ENCODE results near the gene MPRIP.
A peak's percentile ranks its signal among the peaks of the same experiment; 100 is the strongest.

The MPRIP gene

GRCh38 chr17:17152385-17152784 is 110.1 kb downstream of the MPRIP start:
- no peak for TF ChIP-seq CTCF (conservative IDR thresholded peaks at IDR 0.05; ENCODE audit: low read depth)
- POLR2A ChIA-PET (ENCODE audit: low non-redundant PET) = no interaction called here
- H3K27ac ChIP-seq = peak overlapping the region; percentile 92
- CTCF ChIA-PET = interaction anchor here (0.6 kb wide), 1 partner anchor 257 kb away, joined by 6 read pairs; no protein-coding TSS in a partner anchor
- no peak for DNase-seq (ENCODE audit: low spot score)

DNA sequence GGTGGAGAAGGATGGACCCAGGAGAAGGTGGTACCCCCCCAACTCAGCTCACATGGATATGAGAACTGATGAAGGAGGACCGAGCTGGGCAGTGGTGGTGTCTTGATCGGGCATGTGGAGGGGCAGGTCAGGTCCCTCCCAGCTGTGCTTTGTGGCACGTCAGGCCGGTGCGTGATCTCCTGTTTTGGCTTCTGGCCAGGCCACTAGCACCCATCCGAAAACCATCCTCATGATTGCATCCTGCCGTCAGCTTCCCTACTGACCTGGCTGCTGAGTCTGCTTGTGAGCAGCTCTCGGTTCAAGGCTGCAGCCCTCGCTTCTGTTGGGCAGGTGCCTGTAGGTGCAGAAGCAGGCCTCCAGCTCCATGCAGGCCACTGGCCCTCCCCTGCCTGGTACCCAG is 110.8 kb downstream of the MPRIP start:
- TF ChIP-seq CTCF (conservative IDR thresholded peaks at IDR 0.05; ENCODE audit: low read depth) = no peak
- ChIA-PET CTCF (interaction anchor here (0.6 kb wide), 1 partner anchor 49 kb away, joined by 6 read pairs; no protein-coding TSS in a partner anchor), POLR2A (ENCODE audit: low non-redundant PET) (no interaction called here)
- H3K27ac ChIP-seq = peak overlapping the region; percentile 92
- no peak for DNase-seq (ENCODE audit: low spot score)

GRCh38 chr17:17153709-17154108 is 111.5 kb downstream of the MPRIP start:
- no peak for TF ChIP-seq CTCF (conservative IDR thresholded peaks at IDR 0.05; ENCODE audit: low read depth)
- peak overlapping the region; percentile 92 for H3K27ac ChIP-seq
- CTCF ChIA-PET = no interaction called here
- POLR2A ChIA-PET (ENCODE audit: low non-redundant PET) = no interaction called here
- DNase-seq (ENCODE audit: low spot score) = no peak

GRCh38 chr17:17154556-17154955 is 112.3 kb downstream of the MPRIP start:
- DNase-seq (ENCODE audit: low spot score) = no peak
- ChIA-PET POLR2A (ENCODE audit: low non-redundant PET) (no interaction called here), CTCF (no interaction called here)
- H3K27ac ChIP-seq = peak overlapping the region; percentile 92
- TF ChIP-seq CTCF (conservative IDR thresholded peaks at IDR 0.05; ENCODE audit: low read depth) = no peak

DNA sequence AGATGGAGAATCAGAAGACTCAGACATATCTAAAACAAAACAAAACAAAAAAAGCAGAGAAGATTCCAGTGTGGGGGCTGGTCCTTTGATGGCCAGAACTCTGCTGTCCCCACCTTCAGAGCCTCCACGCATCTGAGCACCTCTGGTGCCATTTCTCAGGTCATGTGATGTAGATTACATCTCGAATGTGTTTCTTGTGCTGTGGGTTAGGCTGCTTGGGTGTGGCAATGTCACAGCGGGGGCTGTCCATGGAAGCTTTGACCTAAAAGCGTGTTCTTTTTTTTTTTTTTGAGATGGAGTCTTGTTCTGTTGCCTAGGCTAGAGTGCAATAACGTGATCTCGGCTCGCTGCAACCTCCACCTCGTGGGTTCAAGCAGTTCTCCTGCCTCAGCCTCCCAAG is 112.7 kb downstream of the MPRIP start:
- no peak for TF ChIP-seq CTCF (conservative IDR thresholded peaks at IDR 0.05; ENCODE audit: low read depth)
- CTCF ChIA-PET = no interaction called here
- POLR2A ChIA-PET (ENCODE audit: low non-redundant PET) = no interaction called here
- DNase-seq (ENCODE audit: low spot score) = no peak
- H3K27ac ChIP-seq = peak overlapping the region; percentile 92

DNA sequence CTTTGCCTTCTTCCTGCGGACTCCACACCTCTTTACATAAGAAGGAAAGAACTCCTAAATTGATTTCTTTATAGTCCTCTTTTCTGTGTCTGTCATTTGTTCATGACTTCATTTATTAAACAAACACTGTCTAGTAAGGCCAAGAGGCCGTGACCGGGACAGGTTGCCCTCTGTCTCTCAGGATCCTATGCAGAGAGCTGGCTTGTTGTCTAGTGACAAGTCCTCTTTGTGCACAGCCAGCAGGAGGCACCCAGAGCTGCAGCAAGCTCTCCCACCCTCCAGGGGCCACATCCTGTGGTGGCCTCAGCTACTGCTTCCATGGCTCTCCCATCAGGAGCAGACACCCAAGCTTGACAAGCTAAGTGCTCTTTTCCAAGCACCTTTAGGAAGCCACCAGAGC is 113.3 kb downstream of the MPRIP start:
- ChIA-PET POLR2A (ENCODE audit: low non-redundant PET) (interaction anchor here (0.6 kb wide), 1 partner anchor 13 kb away, joined by 3 read pairs; no protein-coding TSS in a partner anchor), CTCF (no interaction called here)
- no peak for DNase-seq (ENCODE audit: low spot score)
- TF ChIP-seq CTCF (conservative IDR thresholded peaks at IDR 0.05; ENCODE audit: low read depth) = no peak
- H3K27ac ChIP-seq = peak overlapping the region; percentile 92

GRCh38 chr17:17156107-17156506 is 113.8 kb downstream of the MPRIP start:
- CTCF ChIA-PET = no interaction called here
- no peak for TF ChIP-seq CTCF (conservative IDR thresholded peaks at IDR 0.05; ENCODE audit: low read depth)
- H3K27ac ChIP-seq = peak overlapping the region; percentile 92
- POLR2A ChIA-PET (ENCODE audit: low non-redundant PET) = interaction anchor here (0.6 kb wide), 1 partner anchor 13 kb away, joined by 3 read pairs; no protein-coding TSS in a partner anchor
- peak; percentile 71 for DNase-seq (ENCODE audit: low spot score)
